NCI-H446 treated with DMSO at 0.1 percent for 48 hours (cell line): ENCODE measurements around the gene GRXCR1.
A peak's percentile ranks its signal among the peaks of the same experiment; 100 is the strongest.

Source experiments
- DNase-seq: peaks from one replicate; lab custom pipeline; 2025; lab: John Stamatoyannopoulos, UW

GRXCR1 gene

GRCh38 chr4:42928582-42928981 is 36.1 kb downstream of the GRXCR1 start:
- no peak for DNase-seq

GRCh38 chr4:42942216-42942615 is 49.7 kb downstream of the GRXCR1 start:
- DNase-seq = no peak

GRCh38 chr4:42945874-42946273 is 53.4 kb downstream of the GRXCR1 start:
- DNase-seq = no peak

- DNase-seq = peak; percentile 29
These were observed 60.8 kb downstream of the GRXCR1 start for GRCh38 chr4:42953321-42953720.

- peak; percentile 71 for DNase-seq
These were observed 62.6 kb downstream of the GRXCR1 start for GRCh38 chr4:42954963-42955669.

GRCh38 chr4:42955746-42956505 is 63.4 kb downstream of the GRXCR1 start:
- no peak for DNase-seq

GRCh38 chr4:42965326-42965725 is 72.8 kb downstream of the GRXCR1 start:
- DNase-seq = no peak

- DNase-seq = peak; percentile 9
These were observed 93.5 kb downstream of the GRXCR1 start for GRCh38 chr4:42985976-42986375.

- DNase-seq = peak; percentile 52
These were observed 102.9 kb downstream of the GRXCR1 start for GRCh38 chr4:42995343-42995944.

GRCh38 chr4:43008793-43009192 is 116.3 kb downstream of the GRXCR1 start:
- no peak for DNase-seq

- peak; percentile 61 for DNase-seq
These were observed 121.7 kb downstream of the GRXCR1 start for GRCh38 chr4:43014256-43014655.

- DNase-seq = no peak
These were observed 149.1 kb downstream of the GRXCR1 start for GRCh38 chr4:43041632-43042031.

- DNase-seq = peak; percentile 93
These were observed 154.5 kb downstream of the GRXCR1 start for GRCh38 chr4:43047058-43047457.

- DNase-seq = no peak
These were observed 156.1 kb downstream of the GRXCR1 start for GRCh38 chr4:43048570-43048969.

- DNase-seq = peak; percentile 47
These were observed 156.8 kb downstream of the GRXCR1 start for GRCh38 chr4:43049326-43049725.

GRCh38 chr4:43066415-43066814 is 173.9 kb downstream of the GRXCR1 start:
- no peak for DNase-seq

- no peak for DNase-seq
These were observed 178.6 kb downstream of the GRXCR1 start for GRCh38 chr4:43071069-43071468.
